Ramos (cell line): Measurements from ENCODE around the gene FLVCR2.
"Not testable (repeated sequence)": the region's sequence is repeated elsewhere in the genome, so short reads cannot be mapped to it uniquely, and the experiment has no call there.

Experiments
- in situ Hi-C: fragments of 300-500 bp; cut with MboI; formaldehyde crosslinking; loops from one replicate; pipeline ENCODE4 v1.14.3; 2022; ENCODE audit warnings: low sequenced_read_pairs; ENCODE audit not compliant: unreplicated experiment

Gene FLVCR2

DNA sequence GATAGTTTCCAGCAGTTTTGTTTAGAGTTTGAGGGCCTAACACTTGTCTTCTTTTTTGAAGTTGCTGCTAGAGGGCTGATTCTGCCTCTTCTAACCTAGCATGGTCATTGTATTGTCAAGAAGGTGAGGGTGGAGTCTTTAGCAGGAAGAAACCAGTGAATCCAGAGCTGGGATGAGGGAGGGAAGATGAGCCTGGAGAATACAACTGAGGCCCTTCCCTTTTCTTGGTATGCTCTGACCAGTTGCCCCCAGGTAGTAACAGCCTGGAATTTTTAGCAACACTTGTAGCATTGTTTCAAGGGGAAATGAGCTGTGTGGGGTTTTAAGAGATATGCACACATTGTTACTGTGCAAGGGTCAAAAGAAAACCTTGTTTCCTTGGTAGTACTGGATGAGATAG is 9.0 kb downstream of the FLVCR2 start:
- in situ Hi-C loops = no loop called here

DNA sequence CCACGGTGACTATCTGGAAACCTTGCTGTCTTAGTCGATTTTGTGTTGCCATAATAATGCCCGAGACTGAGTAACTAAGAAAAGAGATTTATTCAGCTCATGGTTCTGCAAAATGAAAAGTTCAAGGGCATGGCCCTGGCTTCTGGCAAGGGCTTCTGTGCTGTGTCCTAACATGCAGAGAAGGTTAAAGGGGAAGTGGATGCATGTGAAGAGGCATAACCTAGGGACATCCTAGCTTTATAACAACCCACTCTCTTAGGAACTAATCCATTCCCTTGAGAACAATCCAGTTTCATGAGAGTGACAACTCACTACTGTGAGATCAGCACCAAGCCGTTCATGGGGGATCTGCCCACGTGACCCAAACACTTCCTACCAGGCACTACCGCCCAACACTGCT is 11.5 kb downstream of the FLVCR2 start:
- in situ Hi-C loops = no loop called here

DNA sequence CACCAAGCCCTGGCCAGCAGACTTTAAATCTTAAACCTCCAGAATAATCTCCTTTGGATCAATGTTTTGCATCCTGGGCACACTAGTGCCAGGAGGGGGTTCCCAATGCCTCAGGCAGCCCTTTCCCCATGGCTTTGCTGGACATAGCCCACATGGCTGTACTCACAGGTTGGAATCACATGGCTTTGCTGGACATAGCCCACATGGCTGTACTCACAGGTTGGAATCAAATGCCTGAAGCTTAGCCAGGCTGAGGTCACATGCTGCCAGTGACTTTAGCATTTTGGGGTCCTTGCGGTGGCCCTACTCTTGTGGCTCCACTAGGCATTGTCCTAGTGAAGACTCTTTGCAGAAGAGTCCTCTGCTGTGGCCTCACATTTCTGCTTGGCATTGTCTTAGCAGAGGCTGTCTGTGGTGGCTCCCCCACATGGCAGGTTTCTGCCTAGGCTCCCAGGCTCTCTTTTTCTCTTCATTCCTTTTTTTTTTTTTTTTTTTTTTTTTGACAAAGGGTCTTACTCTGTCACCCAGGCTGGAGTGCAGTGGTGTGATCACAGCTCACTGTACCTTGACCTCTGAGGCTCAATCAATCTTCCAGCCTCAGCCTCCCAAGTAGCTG is 13.0 kb downstream of the FLVCR2 start:
- in situ Hi-C loops = no loop called here

DNA sequence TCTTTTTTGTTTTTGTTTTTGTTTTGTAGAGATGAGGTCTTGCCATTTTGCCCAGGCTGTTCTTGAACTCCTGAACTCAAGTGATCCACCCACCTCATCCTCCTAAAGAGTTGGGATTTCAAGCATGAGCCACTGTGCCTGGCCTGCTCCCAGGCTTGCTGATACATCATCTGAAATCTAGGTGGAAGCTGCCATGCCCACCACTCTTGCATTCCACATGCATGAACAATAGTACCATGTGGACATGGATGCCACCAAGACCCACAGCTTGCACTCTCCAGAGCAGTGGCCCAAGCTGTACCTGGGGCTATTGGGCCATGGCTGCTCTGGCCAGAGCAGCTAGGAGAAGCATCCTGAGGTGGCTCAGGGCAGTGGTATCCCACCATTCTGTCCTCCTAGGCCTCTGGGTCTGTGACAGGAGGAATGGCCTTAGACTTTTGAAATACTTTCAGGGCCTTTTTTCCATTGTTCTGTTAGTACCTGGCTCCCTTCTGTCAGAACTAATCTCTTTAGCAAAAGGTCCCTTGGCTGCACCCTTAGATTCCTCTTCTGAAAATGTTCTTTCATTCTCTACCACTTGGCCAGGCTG is 13.7 kb downstream of the FLVCR2 start:
- in situ Hi-C loops = no loop called here

DNA sequence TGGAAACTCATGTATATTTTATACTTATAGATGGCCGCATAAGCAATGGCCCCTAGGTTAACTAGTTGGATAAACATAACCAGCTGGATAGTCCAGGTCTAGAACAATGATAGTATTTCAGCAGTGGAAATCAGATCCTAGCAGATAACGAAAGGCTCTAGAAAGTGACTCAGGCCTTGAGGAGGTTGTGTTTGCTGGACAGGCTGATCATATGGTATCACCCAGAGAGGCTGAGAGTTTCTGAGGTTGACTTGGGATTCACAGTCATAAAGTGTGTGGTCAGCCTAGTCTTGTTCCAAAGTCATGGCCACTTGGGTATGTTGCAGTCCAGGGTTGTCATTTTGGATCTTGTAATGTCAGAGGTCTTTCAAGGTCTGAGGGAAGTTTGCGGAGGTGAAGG is 16.8 kb downstream of the FLVCR2 start:
- in situ Hi-C loops = no loop called here

DNA sequence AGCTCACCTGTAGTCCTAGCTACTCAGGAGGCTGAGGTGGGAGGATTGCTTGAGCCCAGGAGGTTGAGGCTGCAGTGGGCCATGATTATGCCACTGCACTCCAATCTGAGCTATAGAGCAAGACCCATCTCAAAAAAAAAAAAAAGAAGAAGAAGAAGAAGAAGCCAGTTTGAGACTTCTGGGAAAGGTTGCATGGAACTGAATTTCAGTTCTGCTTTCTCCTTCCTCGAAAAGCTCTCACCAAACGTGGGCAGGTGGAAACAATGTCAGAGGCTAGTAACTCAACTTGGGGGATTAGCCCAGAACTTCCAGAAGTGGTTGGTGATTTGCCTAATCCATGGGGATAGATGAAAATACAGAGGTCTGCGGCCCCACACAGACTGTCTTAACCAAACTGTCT is 18.7 kb downstream of the FLVCR2 start:
- in situ Hi-C loops = no loop called here

DNA sequence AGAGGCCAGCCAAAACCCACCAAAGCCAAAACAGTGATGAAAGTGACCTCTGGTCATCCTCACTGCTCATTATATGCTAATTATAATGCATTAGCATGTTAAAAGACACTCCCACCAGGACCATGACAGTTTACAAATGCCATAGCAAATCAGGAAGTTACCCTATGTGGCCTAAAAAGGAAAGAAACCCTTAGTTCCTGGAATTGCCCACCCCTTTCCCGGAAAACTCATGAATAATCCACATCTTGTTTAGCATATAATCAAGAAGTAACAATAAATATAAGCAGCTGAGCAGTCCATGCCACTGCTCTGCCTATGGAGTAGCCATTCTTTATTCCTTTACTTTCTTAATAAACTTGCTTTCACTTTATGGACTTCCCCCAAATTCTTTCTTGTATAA is 21.7 kb downstream of the FLVCR2 start:
- in situ Hi-C loops = not testable (repeated sequence)

DNA sequence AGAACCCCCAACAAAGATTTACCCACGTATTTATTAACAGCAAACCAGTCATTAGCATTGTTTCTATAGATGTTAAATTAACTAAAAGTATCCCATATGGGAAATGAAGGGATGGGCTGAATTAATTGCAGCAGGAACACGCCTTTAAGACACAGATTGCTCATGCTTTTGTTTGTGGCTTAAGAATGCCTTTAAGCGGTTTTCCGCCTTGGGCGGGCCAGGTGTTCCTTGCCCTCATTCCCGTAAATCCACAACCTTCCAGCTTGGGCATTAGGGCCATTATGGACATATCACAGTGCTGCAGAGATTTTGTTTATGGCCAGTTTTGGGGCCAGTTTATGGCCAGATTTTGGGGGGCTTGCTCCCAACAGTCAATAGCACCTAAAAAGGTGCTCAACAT is 22.6 kb downstream of the FLVCR2 start:
- in situ Hi-C loops = not testable (repeated sequence)

DNA sequence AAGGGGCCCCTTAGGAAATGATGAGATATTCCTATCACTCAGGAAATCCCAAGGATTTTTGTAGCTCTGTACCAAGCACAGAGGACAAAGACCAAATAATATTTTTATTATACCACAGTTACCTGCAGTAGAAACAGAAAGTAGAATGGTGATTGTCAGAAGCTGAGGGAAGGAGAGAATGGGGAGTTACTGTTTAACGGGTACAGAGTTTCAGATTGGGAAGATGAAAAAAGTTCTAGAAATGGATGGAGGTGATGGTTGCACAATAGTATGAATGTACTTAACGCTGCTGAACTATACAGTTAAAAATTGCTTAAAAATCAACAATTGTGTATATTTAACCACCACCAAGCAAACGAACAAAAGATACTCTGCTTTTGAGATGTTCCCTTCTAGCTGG is 24.1 kb downstream of the FLVCR2 start:
- in situ Hi-C loops = no loop called here

DNA sequence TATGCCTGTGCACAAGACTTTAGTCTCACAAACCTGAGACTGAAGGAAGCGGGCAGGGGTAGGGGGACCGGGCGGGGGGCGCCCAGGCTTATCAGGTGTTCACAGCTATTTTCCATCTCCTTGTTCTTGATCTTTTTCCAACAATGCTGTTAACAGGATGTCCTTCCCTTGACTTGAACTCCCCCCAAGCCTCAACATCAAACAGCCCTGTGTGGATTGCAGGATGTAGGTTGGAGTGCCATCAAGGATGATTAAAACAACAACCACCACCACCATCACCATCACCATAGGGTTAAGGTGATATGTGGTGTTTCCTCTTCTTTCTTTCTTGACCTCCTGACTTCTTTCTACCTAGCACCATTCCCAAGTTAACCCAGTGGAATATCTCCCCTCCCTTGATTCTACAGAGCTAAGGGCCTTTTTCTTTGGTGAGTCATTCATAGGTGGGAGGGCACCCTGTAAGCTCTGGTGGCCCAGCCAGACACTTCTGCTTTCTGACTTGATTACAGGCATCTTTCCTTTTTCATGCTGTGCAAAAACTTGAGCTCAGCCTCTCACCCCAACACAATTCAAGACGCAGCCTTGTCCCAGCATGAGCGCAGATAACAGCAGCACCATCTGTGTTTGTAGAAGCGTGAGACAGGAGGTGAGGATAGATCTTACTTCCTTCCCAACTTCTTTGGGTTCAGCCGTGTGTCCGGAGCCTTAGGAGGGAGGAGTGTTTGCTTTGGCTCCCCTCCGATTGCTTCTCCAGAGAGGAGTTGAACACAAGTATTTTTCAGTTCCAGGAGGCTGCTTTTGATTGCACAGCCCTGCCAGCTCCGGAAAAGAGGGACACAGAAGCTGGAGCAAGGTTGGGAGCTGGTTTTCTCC is 26.8 kb downstream of the FLVCR2 start:
- in situ Hi-C loops = no loop called here

DNA sequence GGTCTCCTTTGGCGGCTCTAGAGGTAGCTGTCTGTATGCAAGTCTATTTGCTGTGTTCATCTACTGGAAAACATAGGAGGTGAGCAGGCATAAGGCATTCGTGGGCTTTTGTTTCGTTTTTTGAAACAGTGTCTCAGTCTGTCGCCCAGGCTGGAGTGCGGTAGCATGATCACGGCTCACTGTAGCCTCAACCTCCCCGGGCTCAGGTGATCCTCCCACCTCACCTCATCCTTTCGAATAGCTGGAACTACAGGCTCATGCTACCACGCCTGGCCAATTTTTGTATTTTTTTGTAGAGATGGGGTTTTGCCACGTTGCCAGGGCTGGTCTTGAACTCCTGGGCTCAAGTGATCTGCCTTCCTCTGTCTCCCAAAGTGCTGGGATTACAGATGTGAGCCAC is 27.5 kb downstream of the FLVCR2 start:
- in situ Hi-C loops = no loop called here

DNA sequence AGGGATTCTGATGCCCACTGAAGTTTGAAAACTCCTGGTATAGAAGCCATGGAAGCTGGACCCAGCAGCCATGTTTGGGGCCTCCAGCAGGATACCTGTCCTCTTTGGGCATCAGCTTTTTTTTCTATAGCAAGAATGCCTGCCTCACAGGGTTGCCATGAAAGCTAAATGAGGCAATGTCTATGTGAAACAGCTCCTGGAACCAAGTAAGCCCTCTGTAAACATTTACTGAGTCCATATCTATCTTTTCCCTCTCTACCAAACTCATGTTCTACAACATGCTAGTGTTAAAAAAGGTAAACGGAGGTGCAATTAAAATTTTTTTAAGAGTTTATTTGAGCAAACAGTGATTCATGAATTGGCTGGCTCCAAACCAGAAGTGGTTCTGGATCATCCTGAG is 28.6 kb downstream of the FLVCR2 start:
- in situ Hi-C loops = no loop called here

DNA sequence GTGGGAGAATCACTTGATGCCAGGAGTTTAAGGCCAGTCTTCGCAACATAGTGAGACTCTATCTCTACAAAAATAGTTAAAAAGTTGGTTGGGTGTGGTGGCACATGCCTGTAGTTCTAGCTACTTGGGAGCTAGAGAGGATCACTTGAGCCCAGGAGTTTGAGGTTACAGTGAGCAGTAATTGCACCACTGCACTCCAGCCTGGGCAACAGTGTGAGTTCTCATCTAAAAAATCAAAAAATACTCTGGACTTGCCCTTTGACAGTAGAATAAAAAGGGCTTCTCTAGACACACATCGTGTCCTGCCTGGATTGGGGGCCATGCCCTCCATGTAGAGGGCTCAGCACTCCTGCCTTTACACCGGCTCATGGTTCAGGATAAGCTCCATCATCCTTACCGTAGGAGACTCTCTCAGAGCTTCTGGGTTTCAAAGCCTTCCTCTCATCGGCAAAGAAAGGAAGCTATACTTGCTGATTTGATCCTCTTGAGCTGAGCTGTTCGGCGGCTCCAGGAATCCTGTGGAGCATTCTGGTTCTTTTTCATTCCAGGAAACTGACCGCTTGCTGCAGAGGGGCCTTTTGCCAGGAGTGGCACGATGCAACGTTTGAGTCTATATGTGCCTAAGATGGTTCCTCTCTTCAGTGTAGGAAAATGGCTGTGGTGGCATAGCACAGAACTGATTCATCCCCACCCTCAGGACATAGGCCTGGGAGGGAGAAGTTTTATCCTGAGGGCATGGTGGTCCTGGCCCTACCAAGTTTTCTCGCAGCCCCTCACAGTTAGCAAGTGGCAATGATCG is 29.6 kb downstream of the FLVCR2 start:
- in situ Hi-C loops = no loop called here

DNA sequence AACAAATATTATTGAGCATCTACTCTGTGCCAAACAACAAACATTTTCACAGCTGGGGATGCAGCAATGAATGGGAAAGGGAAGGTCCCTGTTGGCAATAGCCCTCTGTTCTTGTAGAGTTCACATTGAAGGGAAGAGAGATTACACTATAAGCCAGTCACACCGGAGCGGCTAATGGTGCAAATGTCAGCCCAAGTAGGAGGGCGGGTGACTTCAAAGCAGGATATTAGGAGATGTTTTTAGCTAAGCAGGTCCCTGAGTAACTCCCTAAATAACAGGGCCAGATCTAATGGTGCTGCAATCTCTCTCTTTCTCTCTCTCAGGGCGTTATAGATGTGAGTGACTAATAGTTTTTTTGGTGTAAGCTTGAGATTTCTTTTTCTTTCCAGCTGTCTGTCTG is 30.7 kb downstream of the FLVCR2 start:
- in situ Hi-C loops = no loop called here

DNA sequence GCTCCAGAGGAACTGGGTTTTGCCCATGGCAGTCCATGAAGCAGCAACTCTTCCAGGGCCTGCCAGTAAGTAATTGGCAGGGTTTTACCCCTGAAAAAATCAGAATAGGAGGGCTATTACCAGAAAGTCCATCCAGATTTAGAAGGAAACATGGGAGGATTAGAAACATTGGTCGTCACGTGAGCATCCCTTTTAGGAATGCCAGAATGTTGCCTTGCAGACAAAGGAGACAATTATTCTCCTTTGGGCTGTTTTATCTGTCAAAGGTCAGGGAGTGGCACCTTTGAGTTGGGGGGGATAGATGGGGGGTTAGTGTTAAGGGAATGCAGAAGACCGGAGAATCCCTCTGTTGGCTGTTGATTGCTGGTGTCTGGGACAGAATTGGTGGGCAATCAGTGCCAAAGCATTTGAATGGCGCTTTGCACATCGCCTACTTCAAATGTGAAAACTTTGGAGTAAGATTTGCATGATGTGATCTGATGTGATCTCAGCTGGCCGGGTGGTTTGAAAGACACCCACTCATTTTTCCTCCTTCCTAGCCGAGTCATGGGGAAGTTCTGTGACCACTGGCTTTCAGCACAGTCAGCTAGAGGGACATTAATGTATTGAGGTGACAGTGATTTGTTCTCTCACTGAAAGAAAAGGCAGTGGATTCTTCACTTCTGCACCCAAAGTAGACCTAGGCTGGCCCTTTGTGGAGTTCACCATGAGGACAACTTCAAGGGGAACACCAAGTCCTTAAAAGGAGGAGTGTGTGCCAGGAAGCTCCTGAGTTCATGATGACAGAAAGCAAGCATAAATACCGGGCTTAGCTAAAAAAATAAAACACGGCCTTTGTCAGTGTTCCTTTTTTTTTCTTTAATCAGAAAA is 31.4 kb downstream of the FLVCR2 start:
- in situ Hi-C loops = no loop called here

DNA sequence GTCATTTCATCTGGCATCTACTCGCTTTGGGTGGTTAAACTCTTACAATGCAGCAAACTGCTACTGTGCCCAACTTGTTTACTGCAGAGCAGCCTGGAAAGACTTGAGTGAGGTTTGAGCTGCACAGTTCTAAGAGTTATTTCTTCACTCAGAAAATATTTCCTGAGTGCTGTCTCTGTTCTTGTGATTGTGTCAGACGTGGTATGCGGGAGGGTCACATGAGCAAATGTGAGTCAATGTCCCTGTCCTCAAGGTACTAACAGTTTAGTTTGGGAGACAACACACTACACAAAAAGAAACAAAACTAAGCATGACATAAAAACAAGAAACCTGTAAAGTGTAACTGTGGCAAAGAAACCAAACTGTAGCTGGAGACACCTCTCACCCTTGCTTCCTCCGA is 32.4 kb downstream of the FLVCR2 start:
- in situ Hi-C loops = no loop called here

DNA sequence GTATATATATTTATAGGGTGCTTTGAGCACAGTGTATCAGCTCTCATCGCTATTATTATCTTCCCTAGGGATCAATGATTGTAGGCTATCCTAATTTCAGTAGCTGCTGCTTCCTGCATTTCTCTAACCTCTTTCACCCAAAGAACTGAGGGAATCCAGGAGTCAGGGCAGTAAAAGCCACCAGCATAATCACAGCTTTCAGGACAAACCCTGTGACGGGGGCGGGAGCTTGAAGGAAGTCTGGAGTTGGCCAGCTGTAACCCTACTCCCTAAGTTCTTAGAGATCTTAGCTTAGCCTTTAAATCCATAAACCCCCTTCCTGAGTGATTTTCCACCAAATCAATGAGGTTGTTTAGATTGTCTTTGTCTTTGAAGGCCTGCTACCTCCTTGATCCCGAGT is 33.7 kb downstream of the FLVCR2 start:
- in situ Hi-C loops = no loop called here

DNA sequence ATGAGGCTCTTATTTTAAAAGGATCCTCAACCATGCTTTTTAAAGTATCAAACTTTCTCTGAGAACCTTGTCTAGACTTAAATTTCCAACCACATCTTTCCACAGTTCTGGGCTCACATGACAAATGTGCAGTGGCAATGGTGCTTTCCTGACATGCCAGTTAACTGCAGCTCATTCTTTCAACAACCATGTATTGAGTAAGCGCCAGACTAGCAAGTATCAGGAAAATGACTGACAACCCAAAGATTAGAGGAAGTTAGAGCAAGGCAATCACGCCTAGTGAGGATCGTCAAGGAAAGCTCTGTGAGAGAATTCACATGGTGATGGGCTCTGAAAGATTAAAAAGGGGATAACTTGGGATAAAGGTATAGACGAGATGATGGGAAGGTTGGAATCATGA is 35.8 kb downstream of the FLVCR2 start:
- in situ Hi-C loops = no loop called here

DNA sequence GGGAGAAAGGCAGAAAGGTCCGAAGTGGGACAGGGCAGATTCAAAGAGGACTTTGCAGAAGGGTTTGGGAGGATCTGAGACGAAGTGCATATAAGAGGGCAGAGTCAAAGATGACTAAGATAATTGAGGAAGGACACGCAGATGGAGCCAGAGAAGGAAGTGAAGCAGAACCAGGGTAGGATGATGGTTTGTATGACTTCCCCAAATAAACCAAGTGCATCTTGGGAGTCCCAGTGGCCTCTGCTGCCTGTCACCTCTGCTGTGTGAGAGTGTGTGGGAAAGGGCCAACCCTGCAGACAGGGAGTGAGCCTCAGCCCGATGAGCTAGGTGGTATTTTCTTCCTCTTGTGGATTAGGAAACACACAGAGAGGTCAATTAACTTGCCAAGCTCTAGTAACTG is 36.8 kb downstream of the FLVCR2 start:
- in situ Hi-C loops = no loop called here

DNA sequence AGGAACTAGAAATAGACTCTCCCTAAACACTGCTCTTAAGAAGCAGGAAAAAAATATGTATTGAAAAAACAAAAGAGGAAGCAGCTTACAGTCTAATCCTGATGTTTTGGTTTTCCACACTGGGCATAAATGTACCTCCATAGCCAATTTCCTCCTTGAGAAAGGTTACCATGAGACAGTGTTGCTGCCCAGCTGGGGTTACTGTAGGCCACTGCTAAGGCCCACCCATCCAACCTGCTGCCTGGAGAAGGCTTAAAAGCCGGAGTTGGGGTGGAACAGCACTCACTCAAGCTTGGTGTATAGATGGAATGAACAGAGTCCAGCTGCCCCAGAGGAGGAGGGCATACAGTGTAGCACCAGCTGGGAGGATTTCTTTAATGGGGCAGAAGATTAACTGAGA is 41.1 kb downstream of the FLVCR2 start:
- in situ Hi-C loops = no loop called here
